ENCODE results near the gene PSG5.

- no peak for TF ChIP-seq MAX (IDR thresholded peaks at IDR 0.05; ENCODE audit: low read depth, low read length)
- no peak for TF ChIP-seq BACH1 (IDR thresholded peaks at IDR 0.05; ENCODE audit: borderline replicate concordance)
- TF ChIP-seq, protein P1, sequence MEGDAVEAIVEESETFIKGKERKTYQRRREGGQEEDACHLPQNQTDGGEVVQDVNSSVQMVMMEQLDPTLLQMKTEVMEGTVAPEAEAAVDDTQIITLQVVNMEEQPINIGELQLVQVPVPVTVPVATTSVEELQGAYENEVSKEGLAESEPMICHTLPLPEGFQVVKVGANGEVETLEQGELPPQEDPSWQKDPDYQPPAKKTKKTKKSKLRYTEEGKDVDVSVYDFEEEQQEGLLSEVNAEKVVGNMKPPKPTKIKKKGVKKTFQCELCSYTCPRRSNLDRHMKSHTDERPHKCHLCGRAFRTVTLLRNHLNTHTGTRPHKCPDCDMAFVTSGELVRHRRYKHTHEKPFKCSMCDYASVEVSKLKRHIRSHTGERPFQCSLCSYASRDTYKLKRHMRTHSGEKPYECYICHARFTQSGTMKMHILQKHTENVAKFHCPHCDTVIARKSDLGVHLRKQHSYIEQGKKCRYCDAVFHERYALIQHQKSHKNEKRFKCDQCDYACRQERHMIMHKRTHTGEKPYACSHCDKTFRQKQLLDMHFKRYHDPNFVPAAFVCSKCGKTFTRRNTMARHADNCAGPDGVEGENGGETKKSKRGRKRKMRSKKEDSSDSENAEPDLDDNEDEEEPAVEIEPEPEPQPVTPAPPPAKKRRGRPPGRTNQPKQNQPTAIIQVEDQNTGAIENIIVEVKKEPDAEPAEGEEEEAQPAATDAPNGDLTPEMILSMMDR (IDR thresholded peaks at IDR 0.05 in 2 of 3, conservative IDR thresholded peaks at IDR 0.05 in 1 of 3; ENCODE audit: control insufficient read depth in 2 of 3, extremely low read depth in 1 of 3, insufficient read depth in 1 of 3, low read depth in 3 of 3, low read length in 3 of 3), result no peak
- TF ChIP-seq MYC (IDR thresholded peaks at IDR 0.05; ENCODE audit: insufficient read depth, insufficient read length, insufficient replicate concordance, low read length, severe bottlenecking), result no peak
- TF ChIP-seq POLR2A (IDR thresholded peaks at IDR 0.05; ENCODE audit: low read depth, low read length), result no peak
- TF ChIP-seq, protein P2, sequence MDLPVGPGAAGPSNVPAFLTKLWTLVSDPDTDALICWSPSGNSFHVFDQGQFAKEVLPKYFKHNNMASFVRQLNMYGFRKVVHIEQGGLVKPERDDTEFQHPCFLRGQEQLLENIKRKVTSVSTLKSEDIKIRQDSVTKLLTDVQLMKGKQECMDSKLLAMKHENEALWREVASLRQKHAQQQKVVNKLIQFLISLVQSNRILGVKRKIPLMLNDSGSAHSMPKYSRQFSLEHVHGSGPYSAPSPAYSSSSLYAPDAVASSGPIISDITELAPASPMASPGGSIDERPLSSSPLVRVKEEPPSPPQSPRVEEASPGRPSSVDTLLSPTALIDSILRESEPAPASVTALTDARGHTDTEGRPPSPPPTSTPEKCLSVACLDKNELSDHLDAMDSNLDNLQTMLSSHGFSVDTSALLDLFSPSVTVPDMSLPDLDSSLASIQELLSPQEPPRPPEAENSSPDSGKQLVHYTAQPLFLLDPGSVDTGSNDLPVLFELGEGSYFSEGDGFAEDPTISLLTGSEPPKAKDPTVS (IDR thresholded peaks at IDR 0.05; ENCODE audit: low read depth, low read length), result no peak
- no peak for TF ChIP-seq DPF2 (IDR thresholded peaks at IDR 0.05)
- no peak for TF ChIP-seq NRF1 (conservative IDR thresholded peaks at IDR 0.05; ENCODE audit: low read depth, low read length)
- TF ChIP-seq E2F4 (IDR thresholded peaks at IDR 0.05; ENCODE audit: low read depth, low read length), result no peak
- TF ChIP-seq ZSCAN29 (IDR thresholded peaks at IDR 0.05), result no peak
Measured at GRCh38 chr19:43224855-43225253, 38.5 kb upstream of the PSG5 start.

Measured in GM12878 (cell line).